Fibroblast of lung (primary cell): ENCODE measurements around the gene CNIH1. TPM values are rescaled to one million over a fixed set of nuclear protein-coding genes. Genes with fewer than 3 reads are reported as not detected.

ENCODE experiments used
- DNase-seq, 2 donors: peaks; one replicate each; pipeline versions ENCODE4 v3.0.0 to v3.0.0-alpha.2; 2010; ENCODE audit warnings: low read depth in 2 of 2
- H2AFZ ChIP-seq: 2 replicates; pipeline ENCODE4 v1.5.1; 2012; ENCODE audit warnings: low read length, control low read depth, inconsistent platforms
- H3K27ac ChIP-seq: 2 replicates; pipeline ENCODE4 v1.5.1; 2011; ENCODE audit warnings: low read length, control low read depth; ENCODE audit not compliant: insufficient read depth
- H3K27me3 ChIP-seq: 2 replicates; pipeline ENCODE4 v1.5.1; 2011; ENCODE audit warnings: mild to moderate bottlenecking, low read length; ENCODE audit not compliant: control insufficient read depth, insufficient read depth
- H3K36me3 ChIP-seq: 2 replicates; pipeline ENCODE4 v1.5.1; 2011; ENCODE audit warnings: low read length; ENCODE audit not compliant: control insufficient read depth, insufficient read depth
- H3K4me1 ChIP-seq: 2 replicates; pipeline ENCODE4 v1.5.1; 2011; ENCODE audit warnings: low read length; ENCODE audit not compliant: control insufficient read depth, insufficient read depth; ENCODE audit errors: extremely low read depth
- H3K4me2 ChIP-seq: 2 replicates; pipeline ENCODE4 v1.5.1; 2011; ENCODE audit warnings: low read length, control low read depth; ENCODE audit not compliant: insufficient read depth; ENCODE audit errors: extremely low read depth
- H3K4me3 ChIP-seq, 4 experiments: fragments of 200-600 bp in 1 of 4; sonication (generic) in 1 of 4; replicated peaks in 1 of 4; 2 replicates each; pipeline ENCODE4 v1.5.1; 2011 to 2016; ENCODE audit warnings: low read length in 4 of 4, low read depth in 3 of 4, mild to moderate bottlenecking in 3 of 4, control low read depth in 2 of 4, inconsistent platforms in 1 of 4, mixed read lengths in 1 of 4; ENCODE audit not compliant: insufficient read depth in 1 of 4; ENCODE audit errors: control extremely low read depth in 1 of 4
- H3K79me2 ChIP-seq: 2 replicates; pipeline ENCODE4 v1.5.1; 2012; ENCODE audit warnings: mild to moderate bottlenecking, low read length, inconsistent platforms; ENCODE audit not compliant: control insufficient read depth, insufficient read depth
- H3K9ac ChIP-seq: 2 replicates; pipeline ENCODE4 v1.5.1; 2011; ENCODE audit warnings: mild to moderate bottlenecking, low read length, control low read depth; ENCODE audit not compliant: insufficient read depth
- H3K9me3 ChIP-seq: 2 replicates; pipeline ENCODE4 v1.5.1; 2012; ENCODE audit warnings: low read depth, low read length; ENCODE audit not compliant: control insufficient read depth, insufficient read depth
- H4K20me1 ChIP-seq: 2 replicates; pipeline ENCODE4 v1.5.1; 2011; ENCODE audit warnings: low read length; ENCODE audit not compliant: control insufficient read depth, insufficient read depth; ENCODE audit errors: extremely low read depth
- EZH2 ChIP-seq: IDR thresholded peaks from 2 replicates; pipeline ENCODE4 v1.5.1; 2012; ENCODE audit warnings: low read length, control low read depth, mild to moderate bottlenecking; ENCODE audit errors: missing control alignments
- polyA plus RNA-seq, 2 donors: library from polyadenylated mRNA; depleted of rRNA in 1 of 2; stranded (reverse) in 1 of 2; unstranded in 1 of 2; fragments of >200 nt; gene quantifications; 2 replicates each; pipeline ENCODE4 v1.2.1, GENCODE V29; 2011 to 2012; ENCODE audit warnings: missing spikeins in 1 of 2
- total RNA-seq: library from RNA; depleted of rRNA; stranded (reverse); fragments of >200 nt; gene quantifications from 2 replicates; pipeline ENCODE4 v1.2.1, GENCODE V29; 2014
- TF ChIP-seq, protein P1 (sequence below), 2 donors: IDR thresholded peaks in 1 of 2; conservative IDR thresholded peaks in 1 of 2; 1 replicate in 1 of 2; 2 replicates in 1 of 2; pipeline ENCODE4 v1.5.1; 2011 to 2012; ENCODE audit warnings: low read length in 2 of 2, control low read depth in 1 of 2, inconsistent platforms in 1 of 2, low read depth in 1 of 2, mild to moderate bottlenecking in 1 of 2

Gene CNIH1
- total and polyA plus RNA-seq, 2 donors (not counting 1 experiment from before 2014, with no cell fraction given) = 109 to 301 TPM

DNA sequence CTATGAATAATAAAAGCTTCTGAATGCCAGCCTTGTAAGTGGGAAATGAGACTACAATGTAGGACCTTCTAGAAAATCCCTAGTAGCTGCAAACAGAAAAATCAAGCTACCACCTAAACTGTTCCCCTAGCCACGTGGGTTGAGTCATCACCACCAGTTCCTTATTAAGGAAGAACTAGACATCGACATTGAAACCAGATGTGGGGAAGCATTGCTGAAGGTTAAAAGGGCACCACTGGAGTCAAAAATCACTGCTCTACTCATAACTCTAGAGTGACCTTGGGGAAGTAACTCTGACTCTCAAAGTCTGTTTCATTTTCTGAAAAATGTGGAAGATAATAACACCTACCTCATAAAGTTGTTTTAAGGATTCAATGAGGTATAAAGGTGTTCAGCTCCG is 9.4 kb upstream of the CNIH1 start:
- no peak overlapping the region for H3K4me2 ChIP-seq
- H3K4me1 ChIP-seq = peaks cover 9% of the 10 kb centered on the region
- no peaks in the 10 kb centered on the region for H3K27me3 ChIP-seq
- H2AFZ ChIP-seq = no peak overlapping the region
- H4K20me1 ChIP-seq = no peaks in the 10 kb centered on the region
- H3K4me3 ChIP-seq = no peak overlapping the region
- H3K9ac ChIP-seq = no peak overlapping the region
- peak; percentile 52 to 72 for DNase-seq
- TF ChIP-seq, protein P1, sequence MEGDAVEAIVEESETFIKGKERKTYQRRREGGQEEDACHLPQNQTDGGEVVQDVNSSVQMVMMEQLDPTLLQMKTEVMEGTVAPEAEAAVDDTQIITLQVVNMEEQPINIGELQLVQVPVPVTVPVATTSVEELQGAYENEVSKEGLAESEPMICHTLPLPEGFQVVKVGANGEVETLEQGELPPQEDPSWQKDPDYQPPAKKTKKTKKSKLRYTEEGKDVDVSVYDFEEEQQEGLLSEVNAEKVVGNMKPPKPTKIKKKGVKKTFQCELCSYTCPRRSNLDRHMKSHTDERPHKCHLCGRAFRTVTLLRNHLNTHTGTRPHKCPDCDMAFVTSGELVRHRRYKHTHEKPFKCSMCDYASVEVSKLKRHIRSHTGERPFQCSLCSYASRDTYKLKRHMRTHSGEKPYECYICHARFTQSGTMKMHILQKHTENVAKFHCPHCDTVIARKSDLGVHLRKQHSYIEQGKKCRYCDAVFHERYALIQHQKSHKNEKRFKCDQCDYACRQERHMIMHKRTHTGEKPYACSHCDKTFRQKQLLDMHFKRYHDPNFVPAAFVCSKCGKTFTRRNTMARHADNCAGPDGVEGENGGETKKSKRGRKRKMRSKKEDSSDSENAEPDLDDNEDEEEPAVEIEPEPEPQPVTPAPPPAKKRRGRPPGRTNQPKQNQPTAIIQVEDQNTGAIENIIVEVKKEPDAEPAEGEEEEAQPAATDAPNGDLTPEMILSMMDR (conservative IDR thresholded peaks at IDR 0.05 in 1 of 2, IDR thresholded peaks at IDR 0.05 in 1 of 2; ENCODE audit: low read depth in 1 of 2, low read length in 2 of 2) = no peak
- TF ChIP-seq EZH2 = no peak
- H3K9me3 ChIP-seq = no peaks in the 10 kb centered on the region
- no peak overlapping the region for H3K27ac ChIP-seq
- H3K79me2 ChIP-seq = no peaks in the 10 kb centered on the region
- H3K36me3 ChIP-seq = no peaks in the 10 kb centered on the region

GRCh38 chr14:54447231-54447692 is 6.1 kb upstream of the CNIH1 start:
- no peak overlapping the region for H3K4me2 ChIP-seq
- no peak overlapping the region for H3K4me3 ChIP-seq
- no peaks in the 10 kb centered on the region for H3K9me3 ChIP-seq
- no peak overlapping the region for H2AFZ ChIP-seq
- no peak overlapping the region for H3K9ac ChIP-seq
- no peaks in the 10 kb centered on the region for H3K79me2 ChIP-seq
- peak in 1 of 2 donors; percentile 88 for DNase-seq
- no peaks in the 10 kb centered on the region for H4K20me1 ChIP-seq
- peaks cover 9% of the 10 kb centered on the region for H3K4me1 ChIP-seq
- no peaks in the 10 kb centered on the region for H3K27me3 ChIP-seq
- TF ChIP-seq, protein P1 (conservative IDR thresholded peaks at IDR 0.05 in 1 of 2, IDR thresholded peaks at IDR 0.05 in 1 of 2; ENCODE audit: low read depth in 1 of 2, low read length in 2 of 2) = no peak
- TF ChIP-seq EZH2 = no peak
- H3K27ac ChIP-seq = no peak overlapping the region
- no peaks in the 10 kb centered on the region for H3K36me3 ChIP-seq

DNA sequence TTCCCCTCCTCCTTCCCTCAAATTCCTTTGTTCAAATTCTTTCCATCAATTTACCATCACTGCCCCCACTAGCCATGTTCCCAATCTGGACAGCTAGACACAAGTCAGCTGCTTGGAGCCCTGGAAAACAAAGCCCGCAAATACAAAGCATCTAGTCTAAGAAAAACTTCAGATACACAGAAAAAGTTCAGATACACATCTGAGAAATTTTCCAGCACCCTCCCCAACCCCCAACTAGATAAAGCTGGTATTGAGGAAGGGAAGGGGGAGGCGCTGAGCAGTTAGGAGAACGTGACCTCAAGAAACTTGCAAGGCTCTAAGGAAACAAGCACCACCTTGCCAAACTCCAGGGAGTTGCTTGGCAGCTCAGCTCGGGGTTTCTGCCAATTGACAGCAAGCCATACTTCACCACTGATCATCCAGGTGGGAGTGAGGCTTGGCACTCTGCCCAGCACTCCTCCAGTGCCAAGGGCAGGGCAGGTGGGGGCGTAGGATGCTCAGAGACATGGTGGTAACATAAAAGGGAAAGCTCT is 5.1 kb upstream of the CNIH1 start:
- no peak for TF ChIP-seq EZH2
- TF ChIP-seq, protein P1 (conservative IDR thresholded peaks at IDR 0.05 in 1 of 2, IDR thresholded peaks at IDR 0.05 in 1 of 2; ENCODE audit: low read depth in 1 of 2, low read length in 2 of 2) = no peak
- Histone ChIP-seq H3K27me3 (no peaks in the 10 kb centered on the region), H3K9me3 (no peaks in the 10 kb centered on the region), H4K20me1 (no peaks in the 10 kb centered on the region), H3K27ac (no peak overlapping the region), H3K36me3 (no peaks in the 10 kb centered on the region), H3K4me3 (no peak overlapping the region), H3K79me2 (no peaks in the 10 kb centered on the region), H3K4me2 (peak overlapping the region; percentile 13), H3K9ac (no peak overlapping the region), H3K4me1 (peaks cover 12% of the 10 kb centered on the region), H2AFZ (no peak overlapping the region)
- DNase-seq = peak; percentile 17 to 36
